A673 (cell line): ENCODE data around the gene CPT1A.

ENCODE experiments used
- EZH2 ChIP-seq: fragments of 200-600 bp; sonication (generic); IDR thresholded peaks from 2 replicates; pipeline ENCODE4 v1.6.1; 2017; ENCODE audit warnings: borderline replicate concordance, low read depth, mild to moderate bottlenecking, mixed read lengths, antibody characterized with exemption, low read length; ENCODE audit not compliant: poor library complexity, severe bottlenecking
- TF ChIP-seq, protein P1 (sequence below): fragments of 300-800, 200-600 bp; sonication (generic); conservative IDR thresholded peaks from 2 replicates; pipeline ENCODE4 v1.5.1; 2017; ENCODE audit warnings: low read depth, mild to moderate bottlenecking, antibody characterized with exemption, low read length, moderate library complexity, mixed read lengths

DNA sequence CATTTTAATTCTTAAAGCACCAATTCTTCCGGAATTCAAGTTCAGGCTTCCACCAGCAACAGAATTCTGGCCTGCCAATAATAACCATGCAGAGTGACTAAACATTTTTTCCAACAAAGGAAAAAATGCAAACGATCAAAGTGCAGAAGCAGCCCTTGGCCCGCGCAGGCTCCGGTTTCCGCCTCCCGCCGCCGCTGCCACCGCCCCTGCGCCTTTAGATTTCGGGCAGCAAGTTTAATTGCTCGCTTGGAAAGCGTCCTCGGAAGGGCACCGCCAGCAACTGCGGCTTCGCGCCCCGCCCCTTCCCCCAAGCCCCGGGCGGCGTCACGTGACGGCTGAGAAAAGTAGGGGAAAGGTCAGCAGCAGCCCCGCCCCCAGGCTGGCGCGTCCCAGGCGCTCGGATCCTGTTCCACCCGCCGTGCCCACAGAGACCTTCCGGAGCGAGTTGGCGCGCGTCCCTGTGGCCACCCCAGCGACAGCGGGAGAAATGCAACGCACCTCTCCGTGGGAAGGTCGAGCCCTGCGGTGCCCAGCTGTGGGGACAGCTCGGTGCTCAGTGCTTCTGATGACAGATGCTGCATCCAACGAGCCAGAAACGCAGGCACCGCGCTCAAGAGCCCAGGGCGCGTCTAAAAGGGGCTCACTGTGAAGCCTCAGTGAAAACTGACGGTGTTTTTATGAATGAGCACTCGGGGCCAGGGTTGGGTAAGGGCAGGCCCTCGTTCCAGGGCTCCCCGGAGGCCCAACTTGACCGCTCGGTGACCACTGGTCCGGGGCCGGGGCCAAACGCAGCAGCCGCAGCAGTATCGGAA lies 2.5 kb downstream of the CPT1A start:
- TF ChIP-seq, protein P1, sequence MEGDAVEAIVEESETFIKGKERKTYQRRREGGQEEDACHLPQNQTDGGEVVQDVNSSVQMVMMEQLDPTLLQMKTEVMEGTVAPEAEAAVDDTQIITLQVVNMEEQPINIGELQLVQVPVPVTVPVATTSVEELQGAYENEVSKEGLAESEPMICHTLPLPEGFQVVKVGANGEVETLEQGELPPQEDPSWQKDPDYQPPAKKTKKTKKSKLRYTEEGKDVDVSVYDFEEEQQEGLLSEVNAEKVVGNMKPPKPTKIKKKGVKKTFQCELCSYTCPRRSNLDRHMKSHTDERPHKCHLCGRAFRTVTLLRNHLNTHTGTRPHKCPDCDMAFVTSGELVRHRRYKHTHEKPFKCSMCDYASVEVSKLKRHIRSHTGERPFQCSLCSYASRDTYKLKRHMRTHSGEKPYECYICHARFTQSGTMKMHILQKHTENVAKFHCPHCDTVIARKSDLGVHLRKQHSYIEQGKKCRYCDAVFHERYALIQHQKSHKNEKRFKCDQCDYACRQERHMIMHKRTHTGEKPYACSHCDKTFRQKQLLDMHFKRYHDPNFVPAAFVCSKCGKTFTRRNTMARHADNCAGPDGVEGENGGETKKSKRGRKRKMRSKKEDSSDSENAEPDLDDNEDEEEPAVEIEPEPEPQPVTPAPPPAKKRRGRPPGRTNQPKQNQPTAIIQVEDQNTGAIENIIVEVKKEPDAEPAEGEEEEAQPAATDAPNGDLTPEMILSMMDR = no peak
- TF ChIP-seq EZH2 = no peak
